ENCODE measurements around the gene FBXL7. TPM values are rescaled to one million over a fixed set of nuclear protein-coding genes. Genes with fewer than 3 reads are reported as not detected.

The FBXL7 gene
- total RNA-seq, 1 experiment from 2014 or later = not detected

DNA sequence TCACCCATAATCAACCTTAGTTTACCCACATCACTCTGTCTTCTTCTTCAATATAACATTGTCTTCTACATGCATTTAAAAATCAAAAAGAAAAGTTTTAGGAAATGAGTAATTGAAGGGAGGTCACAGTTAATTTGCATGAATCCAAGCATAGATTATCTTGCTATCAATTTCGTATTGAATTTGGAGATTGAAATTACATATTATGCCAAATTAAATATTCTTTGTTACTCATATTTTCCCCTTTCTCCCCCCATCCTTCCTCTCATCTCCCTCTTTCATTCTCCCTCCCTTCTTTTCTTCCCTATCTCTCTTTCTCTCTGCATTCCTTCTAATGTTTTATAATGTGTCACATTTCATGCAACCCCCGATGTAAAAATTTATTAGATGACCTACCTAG, 303.3 kb downstream of the FBXL7 start:
- intact Hi-C loops (cut with micrococcal nuclease; ENCODE audit: unreplicated experiment) = no loop called here
- DNase-seq = no peak
- BruUV-seq (replicated peaks) = no TSS peak
- H3K9me2 ChIP-seq (ENCODE audit: insufficient read depth) = no peaks in the 10 kb centered on the region
- H3K27me3 ChIP-seq (ENCODE audit: insufficient read depth, low read depth) = 0 out of 2 replicates have a peak, but pooled peaks cover 5% of the 10 kb centered on the region
- H3K9me3 ChIP-seq (ENCODE audit: insufficient read depth, low read depth) = no peaks in the 10 kb centered on the region
- no peaks in the 10 kb centered on the region for H3K79me2 ChIP-seq (ENCODE audit: low read depth)
- no peak overlapping the region for H3K27ac ChIP-seq
- no peak for TF ChIP-seq EZH2 (IDR thresholded peaks at IDR 0.05; ENCODE audit: low read depth)
- TF ChIP-seq, protein P1, sequence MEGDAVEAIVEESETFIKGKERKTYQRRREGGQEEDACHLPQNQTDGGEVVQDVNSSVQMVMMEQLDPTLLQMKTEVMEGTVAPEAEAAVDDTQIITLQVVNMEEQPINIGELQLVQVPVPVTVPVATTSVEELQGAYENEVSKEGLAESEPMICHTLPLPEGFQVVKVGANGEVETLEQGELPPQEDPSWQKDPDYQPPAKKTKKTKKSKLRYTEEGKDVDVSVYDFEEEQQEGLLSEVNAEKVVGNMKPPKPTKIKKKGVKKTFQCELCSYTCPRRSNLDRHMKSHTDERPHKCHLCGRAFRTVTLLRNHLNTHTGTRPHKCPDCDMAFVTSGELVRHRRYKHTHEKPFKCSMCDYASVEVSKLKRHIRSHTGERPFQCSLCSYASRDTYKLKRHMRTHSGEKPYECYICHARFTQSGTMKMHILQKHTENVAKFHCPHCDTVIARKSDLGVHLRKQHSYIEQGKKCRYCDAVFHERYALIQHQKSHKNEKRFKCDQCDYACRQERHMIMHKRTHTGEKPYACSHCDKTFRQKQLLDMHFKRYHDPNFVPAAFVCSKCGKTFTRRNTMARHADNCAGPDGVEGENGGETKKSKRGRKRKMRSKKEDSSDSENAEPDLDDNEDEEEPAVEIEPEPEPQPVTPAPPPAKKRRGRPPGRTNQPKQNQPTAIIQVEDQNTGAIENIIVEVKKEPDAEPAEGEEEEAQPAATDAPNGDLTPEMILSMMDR (conservative IDR thresholded peaks at IDR 0.05) = no peak
- no peaks in the 10 kb centered on the region for H4K20me1 ChIP-seq (ENCODE audit: insufficient read depth)
- H3K36me3 ChIP-seq (ENCODE audit: low read depth) = no peaks in the 10 kb centered on the region
- H3F3A ChIP-seq (ENCODE audit: insufficient read depth, low read depth) = no peaks in the 10 kb centered on the region
- H3K4me1 ChIP-seq (replicated peaks; ENCODE audit: insufficient read depth) = no peaks in the 10 kb centered on the region
- no peak overlapping the region for H2AFZ ChIP-seq
- POLR2A ChIA-PET (ENCODE audit: unreplicated experiment) = no interaction called here
- no peak overlapping the region for H3K4me3 ChIP-seq
- CTCF ChIA-PET = no interaction called here
- no peak overlapping the region for H3K4me2 ChIP-seq

DNA sequence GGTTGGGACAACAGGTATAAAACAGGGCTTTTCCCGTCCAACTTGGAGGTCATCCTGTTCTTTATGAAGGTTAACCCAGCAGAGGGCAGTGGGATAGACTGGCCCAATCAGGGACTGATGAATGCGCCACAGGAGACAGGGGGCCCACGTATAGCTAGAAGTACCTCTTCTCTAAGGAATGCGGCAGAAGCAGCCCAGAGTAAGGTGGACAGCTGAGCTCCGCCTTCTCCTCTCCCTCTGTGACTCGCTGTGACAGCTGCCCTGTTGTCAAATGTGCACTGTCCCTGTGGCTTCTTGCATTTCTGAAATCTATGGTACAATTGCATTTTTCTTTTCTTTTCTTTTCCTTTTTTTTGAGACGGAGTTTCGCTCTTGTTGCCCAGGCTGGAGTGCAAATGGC, 306.6 kb downstream of the FBXL7 start:
- Histone ChIP-seq H3K36me3 (ENCODE audit: low read depth) (no peaks in the 10 kb centered on the region), H3K4me3 (no peak overlapping the region), H4K20me1 (ENCODE audit: insufficient read depth) (no peaks in the 10 kb centered on the region), H3K9me3 (ENCODE audit: insufficient read depth, low read depth) (no peaks in the 10 kb centered on the region), H3K9me2 (ENCODE audit: insufficient read depth) (no peaks in the 10 kb centered on the region), H3K4me2 (no peak overlapping the region), H3K79me2 (ENCODE audit: low read depth) (no peaks in the 10 kb centered on the region), H3F3A (ENCODE audit: insufficient read depth, low read depth) (no peaks in the 10 kb centered on the region), H3K4me1 (replicated peaks; ENCODE audit: insufficient read depth) (no peaks in the 10 kb centered on the region), H2AFZ (no peak overlapping the region), H3K27ac (no peak overlapping the region), H3K27me3 (ENCODE audit: insufficient read depth, low read depth) (0 out of 2 replicates have a peak, but pooled peaks cover 5% of the 10 kb centered on the region)
- BruUV-seq (replicated peaks) = no TSS peak
- ChIA-PET CTCF (no interaction called here), POLR2A (ENCODE audit: unreplicated experiment) (no interaction called here)
- TF ChIP-seq, protein P1 (conservative IDR thresholded peaks at IDR 0.05) = no peak
- no peak for TF ChIP-seq EZH2 (IDR thresholded peaks at IDR 0.05; ENCODE audit: low read depth)
- DNase-seq = no peak
- intact Hi-C loops (cut with micrococcal nuclease; ENCODE audit: unreplicated experiment) = no loop called here

DNA sequence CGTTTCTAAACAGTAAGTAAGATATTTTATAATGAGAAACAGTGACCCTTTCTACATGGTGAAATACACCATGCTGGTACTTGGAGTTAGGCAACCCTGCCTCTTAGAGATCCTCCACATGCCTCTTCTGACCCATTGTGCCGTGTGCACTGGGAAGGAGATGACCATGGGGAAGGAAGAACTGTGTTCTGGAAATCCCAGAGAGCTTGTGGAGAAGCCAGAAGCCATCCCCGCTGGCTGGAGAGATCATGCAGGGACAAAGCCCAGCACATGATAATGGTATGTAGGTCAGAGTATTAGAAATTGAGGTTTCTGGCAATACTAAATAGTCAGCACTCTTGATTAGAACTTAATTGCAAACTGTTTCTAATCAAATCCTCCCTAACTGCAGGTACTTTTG, 307.3 kb downstream of the FBXL7 start:
- TF ChIP-seq, protein P1 (conservative IDR thresholded peaks at IDR 0.05) = no peak
- no peak for TF ChIP-seq EZH2 (IDR thresholded peaks at IDR 0.05; ENCODE audit: low read depth)
- Histone ChIP-seq H3K4me3 (no peak overlapping the region), H3K4me2 (no peak overlapping the region), H3K9me3 (ENCODE audit: insufficient read depth, low read depth) (no peaks in the 10 kb centered on the region), H3K79me2 (ENCODE audit: low read depth) (no peaks in the 10 kb centered on the region), H3K27ac (no peak overlapping the region), H3F3A (ENCODE audit: insufficient read depth, low read depth) (no peaks in the 10 kb centered on the region), H3K9me2 (ENCODE audit: insufficient read depth) (no peaks in the 10 kb centered on the region), H3K36me3 (ENCODE audit: low read depth) (no peaks in the 10 kb centered on the region), H3K4me1 (replicated peaks; ENCODE audit: insufficient read depth) (no peaks in the 10 kb centered on the region), H2AFZ (no peak overlapping the region), H4K20me1 (ENCODE audit: insufficient read depth) (no peaks in the 10 kb centered on the region), H3K27me3 (ENCODE audit: insufficient read depth, low read depth) (0 out of 2 replicates have a peak, but pooled peaks cover 5% of the 10 kb centered on the region)
- no TSS peak for BruUV-seq (replicated peaks)
- CTCF ChIA-PET = interaction anchor here (0.7 kb wide), 1 partner anchor 47 kb away, joined by 3 read pairs; no protein-coding TSS in a partner anchor
- POLR2A ChIA-PET (ENCODE audit: unreplicated experiment) = no interaction called here
- intact Hi-C loops (cut with micrococcal nuclease; ENCODE audit: unreplicated experiment) = no loop called here
- DNase-seq = no peak
